SJCRH30 (cell line): Measurements from ENCODE around the gene METRN. TPM values are rescaled to one million over a fixed set of nuclear protein-coding genes. Genes with fewer than 3 reads are reported as not detected.

Experiments used
- DNase-seq, 2 experiments: peaks; one replicate each; pipeline ENCODE4 v3.0.0-alpha.2; 2015 to 2020
- H3K27ac ChIP-seq: fragments of 250-450 bp; sonication (Bioruptor Pico); 2 replicates; pipeline ENCODE4 v1.5.1; 2020; ENCODE audit warnings: mild to moderate bottlenecking, moderate library complexity
- H3K27me3 ChIP-seq: fragments of 250-450 bp; sonication (Bioruptor Pico); 2 replicates; pipeline ENCODE4 v1.5.1; 2020; ENCODE audit warnings: mild to moderate bottlenecking, moderate library complexity
- H3K36me3 ChIP-seq: fragments of 250-450 bp; sonication (Bioruptor Pico); 2 replicates; pipeline ENCODE4 v1.5.1; 2020; ENCODE audit warnings: mild to moderate bottlenecking, moderate library complexity
- H3K4me1 ChIP-seq: fragments of 250-450 bp; sonication (Bioruptor Pico); 2 replicates; pipeline ENCODE4 v1.5.1; 2020; ENCODE audit warnings: mild to moderate bottlenecking, moderate library complexity
- H3K4me3 ChIP-seq: fragments of 250-450 bp; sonication (Bioruptor Pico); 2 replicates; pipeline ENCODE4 v1.5.1; 2020; ENCODE audit warnings: mild to moderate bottlenecking, moderate library complexity
- H3K9me3 ChIP-seq: fragments of 250-450 bp; sonication (Bioruptor Pico); replicated peaks from 2 replicates; pipeline ENCODE4 v1.5.1; 2020; ENCODE audit warnings: mild to moderate bottlenecking, moderate library complexity
- total RNA-seq: library from RNA; depleted of rRNA; stranded (reverse); fragments of >200 nt; shearing (Covaris generic); gene quantifications from 2 replicates; pipeline ENCODE4 v1.2.3, GENCODE V29; 2014

Gene METRN
- total RNA-seq, 1 experiment from 2014 or later: 61.7 TPM

- Histone ChIP-seq H3K9me3 (no peaks in the 10 kb centered on the region), H3K4me1 (no peaks in the 10 kb centered on the region), H3K27me3 (no peaks in the 10 kb centered on the region), H3K36me3 (no peaks in the 10 kb centered on the region), H3K4me3 (no peak overlapping the region), H3K27ac (no peak overlapping the region)
- no peak for DNase-seq
Measured at GRCh38 chr16:694187-694862, 20.6 kb upstream of the METRN start.

GRCh38 chr16:694863-695354 lies 20.0 kb upstream of the METRN start:
- H3K4me1 ChIP-seq: no peaks in the 10 kb centered on the region
- H3K27ac ChIP-seq: no peak overlapping the region
- no peak for DNase-seq
- H3K9me3 ChIP-seq: no peaks in the 10 kb centered on the region
- H3K36me3 ChIP-seq: no peaks in the 10 kb centered on the region
- H3K4me3 ChIP-seq: no peak overlapping the region
- H3K27me3 ChIP-seq: no peaks in the 10 kb centered on the region

GRCh38 chr16:695355-696089 lies 19.4 kb upstream of the METRN start:
- Histone ChIP-seq H3K36me3 (no peaks in the 10 kb centered on the region), H3K4me3 (peak overlapping the region; percentile 42), H3K27me3 (no peaks in the 10 kb centered on the region), H3K27ac (no peak overlapping the region), H3K9me3 (no peaks in the 10 kb centered on the region), H3K4me1 (no peaks in the 10 kb centered on the region)
- peak; percentile 58 to 64 for DNase-seq

GRCh38 chr16:698911-699671 lies 15.8 kb upstream of the METRN start:
- Histone ChIP-seq H3K4me3 (no peak overlapping the region), H3K9me3 (no peaks in the 10 kb centered on the region), H3K27ac (no peak overlapping the region), H3K4me1 (no peaks in the 10 kb centered on the region), H3K36me3 (no peaks in the 10 kb centered on the region), H3K27me3 (peaks cover 29% of the 10 kb centered on the region)
- no peak for DNase-seq

GRCh38 chr16:700684-701584 lies 14.0 kb upstream of the METRN start:
- DNase-seq: no peak
- Histone ChIP-seq H3K27ac (no peak overlapping the region), H3K4me3 (no peak overlapping the region), H3K36me3 (no peaks in the 10 kb centered on the region), H3K27me3 (peaks cover 35% of the 10 kb centered on the region), H3K9me3 (no peaks in the 10 kb centered on the region), H3K4me1 (no peaks in the 10 kb centered on the region)

- Histone ChIP-seq H3K4me1 (no peaks in the 10 kb centered on the region), H3K27ac (no peak overlapping the region), H3K27me3 (peaks cover 35% of the 10 kb centered on the region), H3K9me3 (no peaks in the 10 kb centered on the region), H3K4me3 (no peak overlapping the region), H3K36me3 (no peaks in the 10 kb centered on the region)
- DNase-seq: no peak
Measured at GRCh38 chr16:702341-702740, 12.6 kb upstream of the METRN start.

- no peak for DNase-seq
- peaks cover 35% of the 10 kb centered on the region for H3K27me3 ChIP-seq
- H3K27ac ChIP-seq: no peak overlapping the region
- no peaks in the 10 kb centered on the region for H3K4me1 ChIP-seq
- no peaks in the 10 kb centered on the region for H3K9me3 ChIP-seq
- no peaks in the 10 kb centered on the region for H3K36me3 ChIP-seq
- H3K4me3 ChIP-seq: no peak overlapping the region
Measured at GRCh38 chr16:703406-703805, 11.5 kb upstream of the METRN start.

- H3K4me1 ChIP-seq: no peaks in the 10 kb centered on the region
- H3K27me3 ChIP-seq: peaks cover 35% of the 10 kb centered on the region
- no peaks in the 10 kb centered on the region for H3K36me3 ChIP-seq
- no peak for DNase-seq
- no peak overlapping the region for H3K4me3 ChIP-seq
- H3K9me3 ChIP-seq: no peaks in the 10 kb centered on the region
- no peak overlapping the region for H3K27ac ChIP-seq
Measured at GRCh38 chr16:704047-704446, 10.9 kb upstream of the METRN start.

GRCh38 chr16:704552-705380 lies 10.2 kb upstream of the METRN start:
- DNase-seq: no peak
- Histone ChIP-seq H3K4me3 (peak overlapping the region; percentile 35), H3K9me3 (no peaks in the 10 kb centered on the region), H3K27ac (no peak overlapping the region), H3K27me3 (peaks cover 35% of the 10 kb centered on the region), H3K4me1 (peaks cover 1% of the 10 kb centered on the region), H3K36me3 (no peaks in the 10 kb centered on the region)

GRCh38 chr16:705431-706188 lies 9.3 kb upstream of the METRN start, which contains the start of gene FBXL16:
TSS of gene FBXL16 (minus strand) at chr16:705801. CDS start at chr16:697405, 8,396 bp downstream.
- peak within 1 kb of the TSS; percentile 35 for H3K4me3 ChIP-seq
- peaks cover 10% of the 10 kb centered on the region for H3K4me1 ChIP-seq
- H3K27ac ChIP-seq: no peak within 1 kb of the TSS
- H3K9me3 ChIP-seq: no peaks in the 10 kb centered on the region
- peak in 1 of 2 experiments; percentile 43 for DNase-seq
- no peaks in the 10 kb centered on the region for H3K36me3 ChIP-seq
- peaks cover 35% of the 10 kb centered on the region for H3K27me3 ChIP-seq

- Histone ChIP-seq H3K4me3 (peak overlapping the region; percentile 28; the same call in 1 of the 2 replicates), H3K27ac (no peak overlapping the region), H3K4me1 (peaks cover 18% of the 10 kb centered on the region), H3K27me3 (peaks cover 29% of the 10 kb centered on the region), H3K9me3 (no peaks in the 10 kb centered on the region), H3K36me3 (no peaks in the 10 kb centered on the region)
- no peak for DNase-seq
Measured at GRCh38 chr16:706189-707061, 8.5 kb upstream of the METRN start.

GRCh38 chr16:707062-707538 lies 7.8 kb upstream of the METRN start:
- peaks cover 22% of the 10 kb centered on the region for H3K4me1 ChIP-seq
- DNase-seq: no peak
- H3K27me3 ChIP-seq: peaks cover 22% of the 10 kb centered on the region
- no peaks in the 10 kb centered on the region for H3K9me3 ChIP-seq
- H3K36me3 ChIP-seq: no peaks in the 10 kb centered on the region
- H3K4me3 ChIP-seq: no peak overlapping the region
- no peak overlapping the region for H3K27ac ChIP-seq
